HCT116 (cell line): ENCODE measurements around the gene GRM5. TPM values are rescaled to one million over a fixed set of nuclear protein-coding genes. Genes with fewer than 3 reads are reported as not detected.
"Not testable (repeated sequence)": the region's sequence is repeated elsewhere in the genome, so short reads cannot be mapped to it uniquely, and the experiment has no call there.

ENCODE experiments used
- ATAC-seq: fragments of 200-7000 bp; cut with Tn5 transposase; 2 replicates; pipeline ENCODE4 v1.9.1; 2020; ENCODE audit warnings: mild to moderate bottlenecking, moderate library complexity
- Bru-seq: library from RNA; stranded (reverse); fragments of 400-500 nt; gene quantifications from one replicate; lab custom pipeline; 2021; lab: Mats Ljungman, UMichigan
- BruChase-seq, 2 experiments: library from RNA; stranded (reverse); fragments of 400-500 nt; gene quantifications; one replicate each; lab custom pipeline; 2021; lab: Mats Ljungman, UMichigan
- BruUV-seq: library from RNA; stranded (reverse); fragments of 400-500 nt; replicated peaks from 2 replicates; lab custom pipeline; 2021; lab: Mats Ljungman, UMichigan
- CTCF ChIA-PET: fragments of 300-600 bp; sonication (Branson Sonifier 250); formaldehyde crosslinking; loops from one replicate; lab custom pipeline; 2021; ENCODE audit warnings: antibody characterized with exemption; lab: Charles Lee
- POLR2A ChIA-PET: fragments of 300-600, 350-600 bp; sonication (Branson Sonifier 250); formaldehyde crosslinking; loops from one replicate; lab custom pipeline; 2021; ENCODE audit warnings: antibody characterized with exemption; lab: Charles Lee
- RAD21 ChIA-PET, 2 experiments: fragments of 300-600 bp; sonication (Branson Sonifier 250); formaldehyde crosslinking; loops; one replicate each; lab custom pipeline; 2023; ENCODE audit warnings: low total read pairs in 2 of 2; ENCODE audit not compliant: uncharacterized antibody in 2 of 2, unreplicated experiment in 2 of 2, low non-redundant PET in 1 of 2; lab: Charles Lee
- DNase-seq: peaks from one replicate; pipeline ENCODE4 v3.0.0-alpha.2; 2010; ENCODE audit warnings: low read depth, low spot score
- H2AFZ ChIP-seq: fragments of 200-600 bp; shearing (Covaris generic), sonication (generic); 2 replicates; pipeline ENCODE4 v1.6.1; 2017; ENCODE audit warnings: low read depth, mixed run types, mixed read lengths, antibody characterized with exemption, low read length; ENCODE audit not compliant: poor library complexity, severe bottlenecking
- H3K27ac ChIP-seq: 2 replicates; pipeline ENCODE4 v1.5.1; 2012; ENCODE audit warnings: low read depth, low read length
- H3K27me3 ChIP-seq: fragments of 200-600 bp; sonication (generic); 2 replicates; pipeline ENCODE4 v1.6.1; 2016; ENCODE audit warnings: mixed run types, low read length, mixed read lengths; ENCODE audit not compliant: insufficient read depth
- H3K36me3 ChIP-seq, 2 experiments: fragments of 200-500 bp in 1 of 2; fragments of 200-600 bp in 1 of 2; sonication (Bioruptor generic) in 1 of 2; sonication (generic) in 1 of 2; 2 replicates each; pipeline versions ENCODE4 v1.5.1 to v1.6.1; 2014 to 2016; ENCODE audit warnings: low read length in 2 of 2, inconsistent platforms in 1 of 2, mixed read lengths in 1 of 2, mixed run types in 1 of 2; ENCODE audit not compliant: insufficient read depth in 2 of 2, control insufficient read depth in 1 of 2
- H3K4me1 ChIP-seq, 2 experiments: fragments of 200-600 bp in 1 of 2; sonication (generic) in 1 of 2; 2 replicates each; pipeline versions ENCODE4 v1.5.1 to v1.6.1; 2012 to 2017; ENCODE audit warnings: low read length in 2 of 2, inconsistent platforms in 1 of 2, mild to moderate bottlenecking in 1 of 2, mixed read lengths in 1 of 2, mixed run types in 1 of 2, moderate library complexity in 1 of 2; ENCODE audit not compliant: insufficient read depth in 2 of 2, control insufficient read depth in 1 of 2
- H3K4me2 ChIP-seq: fragments of 200-600 bp; sonication (generic); 2 replicates; pipeline ENCODE4 v1.6.1; 2017; ENCODE audit warnings: mixed run types, low read length, mixed read lengths
- H3K4me3 ChIP-seq, 2 experiments: fragments of 200-600 bp in 1 of 2; sonication (generic) in 1 of 2; replicated peaks in 1 of 2; 2 replicates each; pipeline ENCODE4 v1.5.1; 2011 to 2016; ENCODE audit warnings: low read length in 2 of 2, control low read depth in 1 of 2, low read depth in 1 of 2, mild to moderate bottlenecking in 1 of 2, mixed read lengths in 1 of 2, mixed run types in 1 of 2
- H3K79me2 ChIP-seq: fragments of 200-600 bp; sonication (generic); 2 replicates; pipeline ENCODE4 v1.6.1; 2017; ENCODE audit warnings: mild to moderate bottlenecking, mixed run types, low read length, moderate library complexity, mixed read lengths; ENCODE audit not compliant: insufficient read depth
- H3K9ac ChIP-seq: fragments of 200-600 bp; sonication (generic); 2 replicates; pipeline ENCODE4 v1.6.1; 2016; ENCODE audit warnings: low read length, mixed read lengths
- H3K9me2 ChIP-seq: fragments of 200-600 bp; sonication (generic), shearing (Covaris generic); 2 replicates; pipeline ENCODE4 v1.6.1; 2017; ENCODE audit warnings: mixed run types, mild to moderate bottlenecking, moderate library complexity; ENCODE audit not compliant: insufficient read depth
- H3K9me3 ChIP-seq, 2 experiments: fragments of 200-500 bp in 1 of 2; fragments of 200-600 bp in 1 of 2; sonication (Bioruptor generic) in 1 of 2; sonication (generic) in 1 of 2; 2 replicates each; pipeline ENCODE4 v1.6.1; 2014 to 2017; ENCODE audit warnings: low read length in 2 of 2, mixed read lengths in 2 of 2, inconsistent platforms in 1 of 2, low read depth in 1 of 2, mild to moderate bottlenecking in 1 of 2, mixed run types in 1 of 2, moderate library complexity in 1 of 2; ENCODE audit not compliant: control insufficient read depth in 1 of 2, insufficient read depth in 1 of 2
- H4K20me1 ChIP-seq: fragments of 200-600 bp; sonication (generic), shearing (Covaris generic); 2 replicates; pipeline ENCODE4 v1.6.1; 2017; ENCODE audit warnings: mixed run types, mild to moderate bottlenecking, moderate library complexity; ENCODE audit not compliant: insufficient read depth
- RAD21 ChIP-seq: IDR thresholded peaks from 2 replicates; pipeline ENCODE4 v1.6.1; 2012; ENCODE audit warnings: low read depth, mild to moderate bottlenecking
- intact Hi-C: fragments of 100-400 bp; cut with micrococcal nuclease; formaldehyde crosslinking; loops from 2 replicates; pipeline ENCODE4 v1.10.0; 2022
- long read RNA-seq: library from polyadenylated mRNA; unstranded; transcript quantifications from one replicate; pipeline ENCODE4 v2.0.0, GENCODE V29; 2021; ENCODE audit not compliant: unreplicated experiment
- polyA plus RNA-seq: library from polyadenylated mRNA; unstranded; fragments of >200 nt; gene quantifications from 2 replicates; pipeline ENCODE4 v1.2.1, GENCODE V29; 2012; ENCODE audit warnings: missing spikeins
- total RNA-seq: library from RNA; stranded (reverse); gene quantifications from one replicate; pipeline ENCODE4 v1.2.1, GENCODE V29; 2021; ENCODE audit not compliant: unreplicated experiment
- TF ChIP-seq, protein P1 (sequence below), 3 experiments: fragments of 200-600 bp in 1 of 3; sonication (generic) in 1 of 3; IDR thresholded peaks in 2 of 3; conservative IDR thresholded peaks in 1 of 3; 2 replicates each; pipeline ENCODE4 v1.5.1; 2012 to 2017; ENCODE audit warnings: low read depth in 2 of 3, low read length in 2 of 3, antibody characterized with exemption in 1 of 3, borderline replicate concordance in 1 of 3, control low read depth in 1 of 3, mild to moderate bottlenecking in 1 of 3, mixed read lengths in 1 of 3, mixed run types in 1 of 3, moderate library complexity in 1 of 3; ENCODE audit not compliant: insufficient read depth in 1 of 3

GRM5 gene
- not detected for total RNA-seq
- polyA plus RNA-seq = 0.04 TPM in 1 of 2 replicates, not detected in the other
- percentile 14 among the genes with signal in this experiment for Bru-seq, nascent RNA
- percentile 7 among the genes with signal in this experiment for BruChase-seq, experiment 1, labeled RNA remaining after a 6-hour chase
- percentile 13 among the genes with signal in this experiment for BruChase-seq, experiment 2, labeled RNA remaining after a 2-hour chase
- long read RNA-seq = 0 reads

DNA sequence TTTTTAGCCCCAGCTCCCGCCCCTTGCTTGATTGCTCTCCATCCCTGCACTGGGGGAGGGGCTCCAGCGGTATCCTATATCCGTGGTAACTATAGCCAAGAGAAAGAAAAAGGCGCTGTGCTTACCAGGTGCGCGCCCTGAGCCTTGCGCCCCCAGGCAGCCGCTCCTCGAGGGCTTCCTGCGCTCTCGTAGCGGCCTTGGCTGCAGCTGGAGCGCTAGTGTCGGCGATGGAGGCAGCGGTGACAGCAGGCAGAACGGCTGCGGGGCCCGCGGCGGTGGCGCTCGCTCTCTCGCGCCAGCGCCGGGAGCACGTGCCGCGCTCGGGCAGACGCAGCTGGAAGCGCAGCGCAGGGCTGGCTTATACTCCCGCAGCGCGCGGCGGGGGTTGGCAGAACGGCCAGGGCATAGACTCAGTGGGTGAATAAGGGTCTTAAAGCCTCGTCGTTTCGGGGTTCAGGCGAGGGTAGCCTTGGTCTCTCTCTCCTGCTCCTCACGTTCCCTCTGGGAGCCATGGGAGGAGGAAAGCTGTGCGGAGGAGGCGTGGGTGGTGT lies at the start of gene GRM5:
GRM5 (minus strand) TSS at position 332 of the 551 bp plus-strand sequence. CDS start 18,110 bp downstream, outside the sequence.
- H2AFZ ChIP-seq, RAD21 ChIA-PET, H3K9me3 ChIP-seq, H3K9me2 ChIP-seq, H3K27ac ChIP-seq, H3K36me3 ChIP-seq, BruUV-seq, intact Hi-C loops, H3K4me2 ChIP-seq, CTCF ChIA-PET, H4K20me1 ChIP-seq, H3K9ac ChIP-seq, H3K27me3 ChIP-seq, POLR2A ChIA-PET, H3K4me1 ChIP-seq, H3K79me2 ChIP-seq, ATAC-seq, DNase-seq, H3K4me3 ChIP-seq: not testable (repeated sequence)

DNA sequence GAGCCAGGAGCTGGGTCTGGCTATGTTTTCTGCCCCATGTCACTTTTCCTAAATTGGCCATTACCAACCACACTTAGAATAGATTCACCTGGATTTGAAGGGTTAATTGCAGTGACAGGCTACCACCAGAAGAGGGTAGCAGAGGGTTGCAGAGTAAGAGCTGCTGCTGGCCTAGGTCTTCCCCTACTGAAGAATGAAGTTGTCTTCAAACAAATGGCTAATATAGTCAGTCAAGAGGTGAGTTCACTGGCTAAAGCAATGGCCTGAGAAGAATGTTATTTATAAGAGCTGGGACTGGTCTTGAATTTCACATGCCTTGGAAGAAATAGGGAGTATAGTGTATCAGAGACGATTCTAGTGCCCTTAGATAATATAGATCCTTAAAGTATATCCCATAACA lies 32.2 kb upstream of the GRM5 start:
- H3K27me3 ChIP-seq, H2AFZ ChIP-seq, BruUV-seq, H4K20me1 ChIP-seq, H3K27ac ChIP-seq, POLR2A ChIA-PET, H3K9me3 ChIP-seq, H3K4me1 ChIP-seq, H3K9ac ChIP-seq, RAD21 ChIA-PET, H3K9me2 ChIP-seq, H3K36me3 ChIP-seq, H3K4me2 ChIP-seq, H3K4me3 ChIP-seq, CTCF ChIA-PET, H3K79me2 ChIP-seq: not testable (repeated sequence)
- intact Hi-C loops = loop anchor here (5.0 to 10.0 kb wide), 3 partner anchors 307 to 1014 kb away; no protein-coding TSS in a partner anchor
- DNase-seq = peak; percentile 6
- ATAC-seq = peak; percentile 80
- TF ChIP-seq, protein P1, sequence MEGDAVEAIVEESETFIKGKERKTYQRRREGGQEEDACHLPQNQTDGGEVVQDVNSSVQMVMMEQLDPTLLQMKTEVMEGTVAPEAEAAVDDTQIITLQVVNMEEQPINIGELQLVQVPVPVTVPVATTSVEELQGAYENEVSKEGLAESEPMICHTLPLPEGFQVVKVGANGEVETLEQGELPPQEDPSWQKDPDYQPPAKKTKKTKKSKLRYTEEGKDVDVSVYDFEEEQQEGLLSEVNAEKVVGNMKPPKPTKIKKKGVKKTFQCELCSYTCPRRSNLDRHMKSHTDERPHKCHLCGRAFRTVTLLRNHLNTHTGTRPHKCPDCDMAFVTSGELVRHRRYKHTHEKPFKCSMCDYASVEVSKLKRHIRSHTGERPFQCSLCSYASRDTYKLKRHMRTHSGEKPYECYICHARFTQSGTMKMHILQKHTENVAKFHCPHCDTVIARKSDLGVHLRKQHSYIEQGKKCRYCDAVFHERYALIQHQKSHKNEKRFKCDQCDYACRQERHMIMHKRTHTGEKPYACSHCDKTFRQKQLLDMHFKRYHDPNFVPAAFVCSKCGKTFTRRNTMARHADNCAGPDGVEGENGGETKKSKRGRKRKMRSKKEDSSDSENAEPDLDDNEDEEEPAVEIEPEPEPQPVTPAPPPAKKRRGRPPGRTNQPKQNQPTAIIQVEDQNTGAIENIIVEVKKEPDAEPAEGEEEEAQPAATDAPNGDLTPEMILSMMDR (IDR thresholded peaks at IDR 0.05 in 2 of 3, conservative IDR thresholded peaks at IDR 0.05 in 1 of 3; ENCODE audit: borderline replicate concordance in 1 of 3, insufficient read depth in 1 of 3, low read depth in 2 of 3, low read length in 2 of 3) = peak; percentile 33 to 70 (median 67); a peak in 5 of 6 replicates
- TF ChIP-seq RAD21 = peak; percentile 69

DNA sequence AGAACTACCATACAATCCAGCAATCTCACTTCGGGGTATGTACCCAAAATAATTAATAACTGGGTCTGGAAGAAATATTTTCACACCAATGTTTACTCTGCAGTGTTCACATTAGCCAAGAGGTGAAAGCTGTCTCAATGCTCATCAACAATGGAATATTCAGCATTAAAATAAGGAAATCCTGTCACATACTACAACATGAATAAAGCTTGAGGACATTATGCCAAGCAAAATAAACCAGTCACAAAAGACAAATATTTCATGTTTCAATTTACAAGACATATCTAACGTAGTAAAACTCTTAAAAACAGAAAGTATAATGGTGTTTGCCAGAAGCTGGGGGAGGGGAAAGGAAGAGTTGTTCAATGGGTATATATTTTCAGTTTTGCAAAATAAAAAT lies 28.0 kb upstream of the GRM5 start:
- H3K9me2 ChIP-seq, H3K9me3 ChIP-seq, RAD21 ChIA-PET, H3K4me3 ChIP-seq, CTCF ChIA-PET, H3K4me1 ChIP-seq, ATAC-seq, H3K9ac ChIP-seq, H3K4me2 ChIP-seq, H3K27me3 ChIP-seq, H3K27ac ChIP-seq, H4K20me1 ChIP-seq, BruUV-seq, H3K36me3 ChIP-seq, H2AFZ ChIP-seq, H3K79me2 ChIP-seq, DNase-seq, POLR2A ChIA-PET: not testable (repeated sequence)
- intact Hi-C loops = loop anchor here (10.0 kb wide), 1 partner anchor 311 kb away; no protein-coding TSS in a partner anchor

DNA sequence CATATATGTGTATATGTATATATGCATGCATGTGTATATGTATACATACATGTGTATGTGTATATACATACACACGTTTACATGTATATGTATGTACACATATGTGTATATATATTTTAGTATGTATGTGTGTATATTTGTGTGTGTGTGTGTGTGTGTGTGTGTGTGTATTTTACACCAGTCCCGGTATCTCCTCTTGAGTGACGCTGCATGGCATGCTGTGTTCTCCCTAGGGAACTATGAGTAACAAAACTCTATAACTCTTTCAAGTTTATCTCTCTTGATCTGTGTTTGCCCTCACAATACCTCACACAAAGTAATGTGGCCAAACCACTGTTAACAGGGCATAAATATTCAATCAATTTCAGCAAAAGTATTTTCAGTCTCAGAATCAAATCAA lies 19.2 kb upstream of the GRM5 start:
- H3K9me2 ChIP-seq, DNase-seq, H4K20me1 ChIP-seq, intact Hi-C loops, BruUV-seq, H2AFZ ChIP-seq, H3K9ac ChIP-seq, H3K27ac ChIP-seq, H3K4me3 ChIP-seq, H3K9me3 ChIP-seq, H3K4me2 ChIP-seq, H3K4me1 ChIP-seq, POLR2A ChIA-PET, CTCF ChIA-PET, ATAC-seq, H3K27me3 ChIP-seq, H3K36me3 ChIP-seq, H3K79me2 ChIP-seq, RAD21 ChIA-PET: not testable (repeated sequence)
